Right renal pelvis (tissue), 4 donors: ENCODE measurements around the gene ASB16. TPM values are rescaled to one million over a fixed set of nuclear protein-coding genes. Genes with fewer than 3 reads are reported as not detected.

Source experiments
- DNase-seq, 4 donors: peaks; one replicate each; pipeline ENCODE4 v3.0.0-alpha.2; 2013; ENCODE audit warnings: low read depth in 4 of 4, low spot score in 3 of 4, missing footprints in 1 of 4
- polyA plus RNA-seq, 4 donors: library from polyadenylated mRNA; unstranded; fragments of 120-200 nt; gene quantifications; one replicate each; pipeline ENCODE4 v1.2.1, GENCODE V29; 2013; ENCODE audit not compliant: insufficient read length in 4 of 4

Gene ASB16
- polyA plus RNA-seq, 4 donors, result 1.8 to 2.3 (median 2.1) TPM

DNA sequence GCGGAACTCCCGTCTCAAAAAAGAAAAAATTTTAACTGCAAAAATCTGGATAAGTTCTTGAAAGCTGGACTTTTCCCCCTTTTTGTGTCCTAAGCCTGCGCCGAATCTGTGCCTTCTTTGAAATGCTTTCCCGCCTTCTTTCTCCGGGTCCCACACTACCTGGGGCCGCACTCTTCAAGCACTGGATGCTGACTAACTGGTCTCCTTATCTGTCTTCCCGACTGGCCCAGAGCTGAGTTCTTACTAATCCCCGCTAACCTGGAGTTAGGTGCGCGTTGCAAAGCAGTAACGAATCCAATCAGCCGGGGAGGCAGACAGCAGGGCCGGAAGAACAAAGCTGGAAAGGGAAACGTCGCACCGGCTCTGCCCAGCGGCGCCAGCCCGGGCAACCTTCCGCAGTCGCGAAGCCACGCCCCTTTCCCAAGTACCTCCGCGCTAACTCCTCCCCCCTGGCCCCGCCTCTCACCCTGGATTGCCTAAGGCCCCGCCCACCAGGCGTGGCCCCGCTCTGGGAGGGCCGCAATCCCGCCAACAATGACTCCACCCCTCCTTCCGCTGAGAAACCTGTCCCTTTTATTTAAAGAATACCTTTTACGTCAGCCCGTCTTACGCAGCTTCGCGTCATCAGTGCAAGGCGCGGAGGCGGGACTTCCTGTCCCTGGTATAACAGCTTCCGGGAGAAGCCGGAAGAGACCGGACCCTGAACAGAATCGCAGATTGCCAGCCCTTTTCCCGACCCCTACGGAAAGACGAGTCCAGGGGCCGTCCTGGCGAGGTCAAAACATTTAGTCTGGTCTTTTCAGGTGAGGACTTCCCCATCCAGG lies 16.0 kb downstream of the ASB16 start, which contains the start of gene TMUB2:
Gene TMUB2, plus strand, starts transcription at position 666 of the 824 bp plus-strand sequence. CDS start 737 bp downstream, outside the sequence.
- DNase-seq, result peak; percentile 98 to 99 (median 98)

DNA sequence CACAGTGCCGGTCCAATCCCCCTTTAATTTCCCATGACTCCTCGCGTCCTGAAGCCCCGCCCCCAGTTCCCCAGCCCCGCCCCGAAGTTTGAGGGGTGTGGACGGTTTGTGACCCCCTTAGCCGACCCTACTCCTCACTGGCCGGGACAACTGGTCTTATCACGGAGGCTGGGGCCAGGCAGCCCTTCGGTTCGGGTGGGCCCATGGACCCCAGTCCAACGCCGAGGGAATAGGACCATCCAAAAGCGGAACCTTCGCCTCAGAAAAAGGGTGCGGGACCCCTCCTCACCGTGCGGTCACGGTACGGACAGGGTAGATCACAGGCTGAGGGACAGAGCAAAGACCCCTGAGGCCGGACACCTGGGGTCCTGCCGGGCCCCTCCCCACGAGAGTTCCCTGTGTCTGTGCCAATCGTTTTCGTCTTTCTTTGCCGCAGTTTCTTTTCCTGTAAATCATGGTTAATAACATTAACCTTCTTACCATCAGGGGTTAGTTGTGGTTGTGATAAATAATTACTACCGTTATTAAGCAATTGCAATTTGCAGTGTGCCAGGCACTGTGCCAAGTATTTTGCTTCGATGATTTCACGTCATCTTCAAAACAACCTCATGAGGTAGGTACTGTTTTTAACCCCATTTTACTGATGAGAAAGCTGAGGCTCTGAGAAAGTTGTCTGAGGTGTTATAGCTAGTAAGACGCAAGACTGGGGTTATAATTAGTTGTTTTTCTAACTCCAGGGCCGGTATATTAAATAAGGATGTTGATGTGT lies 16.8 kb downstream of the ASB16 start:
- DNase-seq, result no peak

DNA sequence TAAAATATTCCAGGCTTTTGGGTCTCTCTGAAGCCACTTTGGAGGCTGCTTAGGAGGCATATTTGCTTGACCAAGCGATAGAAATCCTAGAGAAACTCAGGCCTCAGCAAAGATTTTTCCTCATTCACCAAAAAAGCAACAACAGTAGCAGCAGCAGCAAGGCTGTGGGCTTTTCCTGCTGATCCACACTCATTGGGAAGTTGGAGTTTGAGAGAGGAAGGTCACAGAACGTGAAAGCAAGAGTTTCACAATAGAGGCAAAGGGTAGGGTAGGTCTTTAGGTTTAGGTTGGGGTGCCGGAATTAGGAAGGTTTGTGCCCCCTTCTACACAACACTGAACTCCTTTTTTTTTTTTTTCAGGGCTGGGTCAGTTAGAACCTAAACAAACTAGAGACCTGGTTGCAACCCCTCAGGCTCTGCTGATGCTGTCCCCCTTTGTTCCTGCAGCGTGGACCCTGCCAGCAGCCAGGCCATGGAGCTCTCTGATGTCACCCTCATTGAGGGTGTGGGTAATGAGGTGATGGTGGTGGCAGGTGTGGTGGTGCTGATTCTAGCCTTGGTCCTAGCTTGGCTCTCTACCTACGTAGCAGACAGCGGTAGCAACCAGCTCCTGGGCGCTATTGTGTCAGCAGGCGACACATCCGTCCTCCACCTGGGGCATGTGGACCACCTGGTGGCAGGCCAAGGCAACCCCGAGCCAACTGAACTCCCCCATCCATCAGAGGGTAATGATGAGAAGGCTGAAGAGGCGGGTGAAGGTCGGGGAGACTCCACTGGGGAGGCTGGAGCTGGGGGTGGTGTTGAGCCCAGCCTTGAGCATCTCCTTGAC lies 18.3 kb downstream of the ASB16 start:
- no peak for DNase-seq

DNA sequence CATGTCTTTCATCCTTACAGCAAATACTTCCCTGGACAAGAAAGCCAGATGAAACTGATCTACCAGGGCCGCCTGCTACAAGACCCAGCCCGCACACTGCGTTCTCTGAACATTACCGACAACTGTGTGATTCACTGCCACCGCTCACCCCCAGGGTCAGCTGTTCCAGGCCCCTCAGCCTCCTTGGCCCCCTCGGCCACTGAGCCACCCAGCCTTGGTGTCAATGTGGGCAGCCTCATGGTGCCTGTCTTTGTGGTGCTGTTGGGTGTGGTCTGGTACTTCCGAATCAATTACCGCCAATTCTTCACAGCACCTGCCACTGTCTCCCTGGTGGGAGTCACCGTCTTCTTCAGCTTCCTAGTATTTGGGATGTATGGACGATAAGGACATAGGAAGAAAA lies 20.0 kb downstream of the ASB16 start:
- no peak for DNase-seq

DNA sequence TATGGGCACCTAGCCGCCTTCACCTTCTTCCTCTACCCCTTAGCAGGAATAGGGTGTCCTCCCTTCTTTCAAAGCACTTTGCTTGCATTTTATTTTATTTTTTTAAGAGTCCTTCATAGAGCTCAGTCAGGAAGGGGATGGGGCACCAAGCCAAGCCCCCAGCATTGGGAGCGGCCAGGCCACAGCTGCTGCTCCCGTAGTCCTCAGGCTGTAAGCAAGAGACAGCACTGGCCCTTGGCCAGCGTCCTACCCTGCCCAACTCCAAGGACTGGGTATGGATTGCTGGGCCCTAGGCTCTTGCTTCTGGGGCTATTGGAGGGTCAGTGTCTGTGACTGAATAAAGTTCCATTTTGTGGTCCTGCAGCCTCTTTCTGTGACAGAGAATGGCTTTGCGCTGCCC lies 20.9 kb downstream of the ASB16 start:
- DNase-seq, result no peak

DNA sequence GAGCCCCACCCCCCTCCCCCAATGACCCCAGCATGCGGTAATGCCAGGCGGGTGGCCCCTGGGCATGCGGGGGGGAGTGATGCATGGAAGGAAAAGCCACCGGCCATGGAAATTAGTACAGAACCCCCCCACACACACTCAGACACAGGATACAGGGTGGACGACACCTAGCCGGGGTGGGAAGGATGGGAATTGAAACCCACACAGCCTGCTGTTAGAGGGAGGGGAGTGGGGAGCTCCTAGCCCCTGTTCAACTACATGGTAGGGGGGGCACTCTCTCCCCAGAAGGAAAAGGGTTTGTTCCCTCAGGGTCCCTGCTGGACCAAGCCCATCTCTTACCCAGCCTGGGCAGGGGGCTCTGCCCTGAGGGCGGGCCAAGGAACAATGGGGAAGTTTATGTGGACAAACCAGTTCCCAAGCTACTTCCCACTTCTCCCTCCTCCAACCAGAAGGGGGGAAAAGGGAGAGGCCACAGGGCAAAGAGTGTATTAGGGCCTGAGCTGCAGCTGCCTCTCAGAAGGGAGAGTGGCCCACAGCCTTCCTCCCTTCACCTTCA lies 21.5 kb downstream of the ASB16 start:
- no peak for DNase-seq

DNA sequence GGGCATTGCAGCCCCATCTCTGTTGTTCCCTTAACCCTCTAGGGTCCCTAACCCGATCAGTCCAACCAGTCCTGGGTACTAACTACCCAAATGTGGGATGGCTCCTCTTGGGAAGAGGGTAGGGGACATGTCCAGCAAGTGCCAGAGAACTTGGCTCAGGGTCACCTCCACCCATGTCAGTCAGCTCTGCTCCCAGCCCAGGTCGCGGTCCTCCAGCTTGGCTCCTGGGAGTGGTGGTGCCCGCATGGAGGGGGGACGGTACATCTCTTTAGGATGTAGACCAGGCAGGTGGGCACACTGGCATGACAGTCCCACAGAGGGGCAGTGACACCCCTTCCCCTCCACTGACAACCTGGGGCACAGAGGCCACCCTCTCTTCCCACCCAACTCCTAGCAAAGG lies 22.2 kb downstream of the ASB16 start:
- no peak for DNase-seq

DNA sequence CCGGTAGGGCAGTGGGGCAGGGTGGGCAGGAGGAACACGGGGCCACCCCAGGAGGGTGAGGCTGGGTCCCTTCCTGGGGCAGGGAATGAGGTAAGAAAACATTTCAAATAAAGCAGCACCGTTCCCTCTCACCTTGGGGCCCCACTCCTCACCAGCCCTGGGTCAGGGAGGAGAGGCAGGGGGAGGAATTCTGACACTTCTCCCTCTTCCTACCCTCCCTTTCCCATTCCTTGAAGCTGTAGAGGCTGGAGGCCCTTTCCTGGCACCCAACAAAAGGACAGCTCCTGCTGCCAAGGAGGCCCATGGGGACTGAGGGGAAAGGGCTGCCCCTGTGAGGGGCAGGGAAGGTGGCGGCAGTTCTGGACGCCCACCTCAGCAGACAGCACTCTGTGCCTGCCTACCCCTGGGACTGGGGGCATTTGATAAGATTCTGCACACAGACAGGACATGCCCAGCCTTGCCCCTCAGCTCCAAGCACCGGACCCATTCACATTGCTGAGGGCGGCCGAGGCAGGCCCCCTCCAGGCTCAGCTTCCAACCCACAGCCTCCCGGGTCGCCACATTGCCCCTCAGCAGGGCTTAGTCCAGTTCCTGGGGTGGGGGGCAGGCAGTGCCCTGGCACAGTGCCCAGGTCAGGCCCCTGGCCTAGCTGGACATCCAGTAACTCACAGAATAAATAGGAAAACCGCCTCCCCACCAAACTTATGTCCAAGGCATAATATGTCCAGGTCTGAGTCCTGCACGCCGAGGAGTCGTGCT lies 23.0 kb downstream of the ASB16 start:
- DNase-seq, result no peak

DNA sequence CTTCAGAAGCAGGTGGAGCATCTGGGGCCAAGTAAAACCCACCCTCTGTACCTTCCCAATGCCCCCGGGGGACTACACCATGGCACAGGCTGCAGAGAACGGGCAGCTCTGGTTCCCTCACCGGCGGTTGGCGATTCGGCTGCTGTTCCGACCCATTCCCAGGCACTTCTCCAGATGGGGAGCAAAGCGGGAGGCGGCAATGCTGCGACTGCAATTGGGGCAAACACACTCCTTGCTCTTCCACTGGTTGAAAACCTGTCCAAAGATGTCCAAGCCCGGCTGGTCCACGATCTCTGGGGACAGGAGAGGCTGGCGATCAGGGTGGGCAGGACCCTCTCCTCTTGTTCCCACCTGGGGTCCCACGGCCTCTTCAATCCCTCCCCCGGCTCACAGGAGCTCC lies 26.6 kb downstream of the ASB16 start:
- no peak for DNase-seq

DNA sequence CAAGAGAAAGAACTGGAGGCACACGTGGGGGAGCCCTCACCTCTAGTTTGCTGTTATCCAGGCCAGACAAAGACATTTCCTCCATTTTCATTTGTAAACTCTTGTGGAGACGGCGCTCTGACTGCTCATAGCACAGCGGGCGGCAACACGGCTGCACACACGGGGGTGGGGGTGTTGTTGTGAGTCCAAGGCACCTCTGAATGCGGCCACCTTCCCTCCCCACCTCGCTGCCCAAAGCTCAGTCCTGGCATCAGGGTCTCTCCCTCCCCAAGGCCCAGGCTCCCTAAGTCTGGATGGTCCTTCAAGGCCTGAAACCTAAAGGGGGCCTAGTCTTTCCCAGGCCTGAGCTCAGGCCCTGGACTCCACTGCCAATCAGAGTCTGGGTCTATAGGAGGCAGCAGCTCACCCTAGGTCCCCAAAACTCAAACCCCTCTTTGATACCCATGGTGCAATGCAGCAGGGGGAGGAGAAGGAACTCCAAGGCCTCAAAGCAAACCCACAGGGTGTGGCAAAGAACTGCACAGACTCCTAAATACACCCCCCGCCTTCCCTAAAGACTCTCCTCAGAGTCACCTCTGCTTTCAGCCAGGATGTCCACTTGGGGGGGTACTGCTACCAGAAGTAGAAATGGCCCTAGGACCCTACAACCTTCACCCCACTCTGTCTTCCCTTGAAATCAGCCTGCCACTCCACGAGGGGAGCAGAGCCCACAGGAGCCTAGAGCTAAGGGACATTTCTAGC lies 27.6 kb downstream of the ASB16 start:
- DNase-seq, result peak in 1 of 4 donors; percentile 5

DNA sequence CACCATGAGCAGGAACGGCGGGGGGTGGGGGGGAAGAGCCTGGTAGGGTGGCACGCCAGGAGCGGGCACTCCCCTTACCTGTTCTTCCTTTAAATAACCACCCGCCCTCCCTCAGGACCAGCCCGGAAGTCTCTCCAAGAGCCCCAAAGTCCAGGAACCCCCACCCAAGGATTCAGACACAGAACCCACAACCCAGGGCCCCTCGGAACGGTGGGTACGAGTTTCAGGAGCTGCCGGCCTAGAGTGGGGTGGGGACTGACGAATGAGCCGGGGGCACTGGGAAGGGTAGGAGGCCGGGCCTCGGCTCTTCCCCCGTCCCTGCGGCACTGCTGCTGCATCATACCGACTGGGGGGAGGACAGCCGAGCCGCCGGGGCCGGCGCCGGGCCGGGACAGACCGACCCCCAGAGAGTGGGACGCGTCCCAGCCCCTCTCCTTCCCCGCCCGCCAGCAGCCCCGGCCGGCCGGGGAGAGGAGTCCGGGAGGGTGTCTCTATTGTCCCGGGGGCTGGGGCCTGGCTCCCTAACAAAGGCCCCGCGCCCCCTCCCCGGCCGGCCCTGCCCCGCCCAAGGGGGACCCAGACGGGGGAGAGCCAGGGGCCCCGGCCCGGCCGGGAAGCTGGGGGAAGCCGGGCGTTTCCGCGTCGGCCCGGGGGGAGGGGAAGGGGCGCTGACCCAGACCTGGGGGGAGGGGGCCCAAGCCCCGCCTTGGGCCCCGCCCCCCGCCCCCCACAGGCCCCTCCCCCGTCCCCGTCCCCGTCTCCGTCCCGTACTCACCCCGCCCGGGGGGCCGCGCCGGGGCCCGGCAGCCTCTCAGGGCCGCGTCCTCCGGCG lies 28.4 kb downstream of the ASB16 start:
- DNase-seq, result peak in 3 of 4 donors; percentile 25 to 45 (median 39)

DNA sequence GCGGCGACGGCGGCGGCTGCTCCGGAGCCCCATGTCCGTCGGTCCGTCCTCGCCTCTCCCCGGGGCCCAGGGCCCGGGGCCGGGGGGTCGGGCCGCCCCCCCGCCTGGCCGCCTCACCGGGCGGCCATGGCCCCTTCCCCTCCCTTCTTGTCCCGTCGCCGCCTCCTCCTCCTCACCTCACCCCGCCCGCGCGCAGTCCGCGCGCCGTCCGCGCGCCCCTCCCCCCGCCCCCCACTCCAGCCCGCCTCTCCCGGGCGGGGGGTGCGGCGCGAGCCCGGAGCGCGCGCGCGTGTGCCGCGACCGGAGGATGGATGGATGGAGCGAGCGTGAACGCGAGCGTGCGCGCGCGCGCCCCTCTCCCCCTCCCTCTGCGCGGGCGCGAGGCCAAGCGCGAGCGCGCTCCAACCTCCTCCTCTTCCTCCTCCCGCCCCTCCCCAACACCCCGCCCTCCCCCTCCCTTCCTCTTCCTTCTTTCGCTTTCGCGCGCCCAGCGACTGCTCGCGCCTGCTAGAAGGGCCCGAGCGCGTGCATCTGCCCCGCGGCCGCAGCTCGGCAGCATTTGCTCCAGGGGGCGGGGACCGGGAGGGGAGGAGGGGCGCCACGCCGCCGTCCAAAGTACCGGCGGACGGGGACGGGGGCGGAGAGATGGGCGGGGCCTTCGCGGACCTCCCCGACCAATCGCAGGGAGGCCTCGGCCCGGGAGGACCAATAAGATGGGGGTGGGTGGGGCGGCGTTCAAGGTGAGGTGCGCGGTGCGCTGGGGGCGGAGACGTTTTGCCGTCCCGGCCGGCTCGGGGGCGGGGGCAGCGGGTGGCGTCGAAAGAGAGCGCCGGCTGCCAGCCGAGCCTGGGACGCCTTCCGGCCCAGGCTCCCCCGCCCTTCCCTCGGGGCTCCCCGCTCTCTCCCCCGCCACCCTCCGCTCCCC lies 29.3 kb downstream of the ASB16 start, which contains the start of gene ATXN7L3:
Gene ATXN7L3, minus strand, starts transcription at position 332 of the 925 bp plus-strand sequence. CDS start 1,814 bp downstream, outside the sequence.
- peak; percentile 93 to 96 (median 94) for DNase-seq

DNA sequence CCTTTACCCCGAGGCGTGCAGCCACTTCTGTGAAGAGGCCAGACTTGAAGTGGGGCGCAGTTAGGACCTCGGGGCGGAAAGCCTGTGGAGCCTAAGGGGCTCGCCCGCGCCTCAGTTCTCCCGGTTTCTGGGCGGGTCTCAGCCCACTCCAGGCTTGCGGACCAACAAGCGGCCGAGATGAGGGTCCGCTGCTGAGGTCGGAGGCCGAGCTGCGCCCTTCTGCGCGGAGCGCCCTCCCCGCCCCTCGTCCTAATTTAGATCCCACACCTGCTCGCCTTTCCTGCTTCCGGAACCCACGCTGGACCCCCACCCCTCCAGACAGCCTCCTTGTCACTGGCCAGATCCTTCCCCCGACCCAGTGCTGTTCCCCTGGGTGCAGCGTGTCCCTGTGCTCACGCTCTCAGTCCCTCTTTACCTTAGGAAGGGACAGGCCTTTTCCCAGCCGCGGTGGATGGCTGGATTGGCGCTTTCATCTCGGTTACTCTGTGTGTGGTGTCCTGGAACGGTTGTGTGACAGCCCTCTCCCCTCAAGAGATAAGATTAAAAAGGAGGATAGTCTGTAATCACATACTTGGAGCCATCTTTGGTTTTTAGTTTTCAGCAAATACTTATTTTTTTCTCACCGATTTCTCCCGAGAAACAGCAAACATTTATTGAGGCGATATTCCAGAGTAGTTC lies 30.1 kb downstream of the ASB16 start:
- no peak for DNase-seq

DNA sequence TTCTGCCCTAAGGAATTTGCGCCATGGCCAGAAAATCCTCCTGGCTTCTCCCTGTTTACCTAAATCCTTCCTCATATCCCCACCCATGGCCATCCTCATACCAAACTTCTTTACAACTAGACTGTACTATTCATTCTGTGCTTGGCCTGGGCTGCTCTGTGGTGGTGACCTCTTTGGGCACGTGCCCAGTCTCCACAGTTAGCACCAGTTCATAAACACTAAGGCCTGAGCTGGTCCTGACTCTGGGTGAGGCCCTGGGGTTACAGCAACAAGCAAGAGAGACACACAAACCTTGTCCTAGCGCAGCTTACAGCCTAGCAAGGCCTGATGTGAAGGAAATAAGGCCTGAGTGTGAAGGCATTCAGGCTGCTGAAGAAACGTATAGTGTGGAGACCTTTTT lies 32.3 kb downstream of the ASB16 start:
- DNase-seq, result no peak

DNA sequence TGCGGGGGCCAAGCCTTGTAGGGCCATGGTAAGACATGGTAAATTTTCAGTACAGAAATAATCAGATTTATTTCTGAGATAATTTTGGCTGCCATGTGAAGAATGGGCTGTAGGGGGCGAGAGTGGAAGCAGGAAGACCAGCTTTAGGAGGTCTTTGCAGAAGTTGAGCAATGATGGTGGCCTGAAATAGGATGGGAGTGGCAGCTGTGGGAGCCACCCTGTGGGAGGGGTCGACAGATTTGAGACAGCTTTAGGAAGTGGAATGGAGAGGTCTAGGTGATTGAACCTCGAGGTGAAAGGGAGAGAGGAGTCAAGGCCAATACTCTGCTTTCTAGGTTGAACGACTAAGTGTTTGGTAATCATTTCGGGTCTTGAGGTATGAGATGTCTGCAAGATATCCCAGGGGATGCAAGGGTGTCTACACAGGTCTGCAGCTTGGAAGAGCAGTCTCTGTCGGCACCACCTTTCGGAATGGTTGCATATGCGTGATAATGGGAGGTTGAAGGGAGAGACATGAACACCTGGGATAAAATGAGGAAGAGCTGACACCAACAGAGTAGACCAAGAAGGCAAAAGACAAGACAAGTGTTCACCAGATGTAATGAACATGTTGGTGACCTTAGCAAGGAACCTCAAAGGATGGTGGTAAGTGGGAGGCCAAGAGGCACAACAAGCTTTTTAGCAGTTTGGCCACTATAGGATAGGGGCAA lies 33.4 kb downstream of the ASB16 start:
- DNase-seq, result peak in 2 of 4 donors; percentile 14 to 23

DNA sequence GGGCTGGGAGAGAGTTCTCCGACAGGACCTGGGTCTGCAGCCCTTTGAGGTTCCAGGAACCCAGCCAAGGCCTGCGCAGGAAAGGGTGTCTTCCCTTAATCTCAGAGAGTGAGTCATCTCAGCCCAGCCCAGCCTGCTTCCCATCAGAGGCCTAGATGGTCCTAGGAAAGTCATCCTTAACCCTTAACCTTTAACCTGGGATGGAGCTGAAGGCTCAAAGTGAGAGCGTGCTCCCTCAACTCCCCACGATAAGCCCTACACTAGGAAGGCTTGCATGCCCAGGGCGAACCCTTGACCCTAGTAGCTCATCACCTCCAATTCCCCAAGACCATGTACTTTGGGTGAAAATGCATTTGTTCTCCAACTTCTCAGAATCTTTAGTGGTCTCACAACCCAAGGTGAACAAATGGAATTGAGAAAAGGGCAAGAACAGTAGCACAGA lies 34.0 kb downstream of the ASB16 start:
- DNase-seq, result no peak
